ENCODE measurements around the gene SLC22A6. TPM values are rescaled to one million over a fixed set of nuclear protein-coding genes. Genes with fewer than 3 reads are reported as not detected.

SLC22A6 gene
- total RNA-seq, 4 donors from 2014 or later: not detected

DNA sequence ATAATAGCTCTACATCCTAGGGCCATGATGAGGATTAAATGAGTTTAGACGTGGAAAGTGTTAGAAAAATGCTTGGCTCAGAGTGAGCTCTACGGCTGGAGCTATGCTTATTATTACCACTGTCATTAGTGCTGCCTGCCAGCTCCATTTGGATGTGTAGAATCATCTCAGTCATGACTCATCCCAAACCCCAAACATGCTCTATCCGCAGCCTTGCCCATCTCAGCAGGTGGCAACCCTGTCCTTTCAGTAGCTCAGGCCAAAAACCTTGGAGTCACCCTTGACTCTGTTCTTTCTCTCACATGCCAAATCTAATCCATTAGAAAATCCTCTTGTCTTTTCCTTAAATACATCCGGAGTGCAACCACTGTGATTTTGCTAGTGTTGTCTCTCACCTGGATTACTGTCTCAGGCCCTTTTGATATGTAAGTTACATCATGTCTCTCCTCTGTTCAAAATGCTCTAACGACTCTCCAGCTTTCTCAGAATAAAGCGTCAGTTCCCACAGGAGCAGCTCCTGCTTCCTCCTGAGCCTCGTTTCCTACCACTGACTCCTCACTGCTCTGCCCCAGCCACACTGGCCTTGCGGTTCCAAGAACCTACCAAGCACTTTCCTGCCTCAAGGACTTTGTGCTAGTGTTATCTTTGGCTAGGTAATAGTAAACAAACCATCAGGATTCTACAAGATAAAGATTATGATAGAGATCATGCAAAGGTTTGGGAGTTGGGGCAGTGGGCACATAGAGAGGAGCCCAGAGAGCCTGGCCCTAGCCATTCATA, 53.1 kb downstream of the SLC22A6 start:
- Histone ChIP-seq H3K27me3 (peaks cover 0 to 22% of the 10 kb centered on the region in 2 donors), H3K27ac (no peak overlapping the region), H3K4me1 (peaks cover 0 to 7% (median 3%) of the 10 kb centered on the region in 4 donors), H3K9me3 (no peaks in the 10 kb centered on the region), H3K36me3 (no peaks in the 10 kb centered on the region), H3K4me3 (no peak overlapping the region)
- WGBS, 2 donors: 45 to 51% methylated on average over 8 of the region's 8 CpGs
- TF ChIP-seq EP300 (IDR thresholded peaks at IDR 0.05) (no peak), POLR2A (IDR thresholded peaks at IDR 0.05) (no peak), CTCF (IDR thresholded peaks at IDR 0.05) (no peak)
- no peak for DNase-seq (ENCODE audit: low spot score in 2 of 2)

DNA sequence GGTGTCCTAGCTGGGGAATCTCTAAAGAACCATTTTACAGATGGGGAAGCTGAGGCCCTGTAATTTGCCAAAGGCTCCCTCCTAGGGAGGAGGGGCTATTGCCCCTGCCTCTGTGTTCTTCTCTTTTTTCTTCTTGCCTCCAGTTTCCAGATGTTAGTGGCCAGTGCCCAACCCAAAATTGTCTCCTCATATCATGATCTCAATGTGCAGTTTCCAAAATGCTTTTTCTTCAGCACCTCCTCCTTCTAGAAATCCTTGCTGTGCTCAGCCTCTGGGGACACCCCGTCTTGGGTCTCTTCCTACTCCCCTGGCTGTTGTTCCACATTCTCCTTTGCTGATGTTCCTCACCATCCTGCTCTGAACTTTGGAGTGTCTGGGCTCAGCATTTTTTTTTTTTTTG, 54.1 kb downstream of the SLC22A6 start:
- Histone ChIP-seq H3K4me3 (no peak overlapping the region), H3K4me1 (peaks cover 0 to 17% (median 13%) of the 10 kb centered on the region in 4 donors), H3K27ac (no peak overlapping the region), H3K9me3 (no peaks in the 10 kb centered on the region), H3K36me3 (no peaks in the 10 kb centered on the region), H3K27me3 (peaks cover 0 to 32% of the 10 kb centered on the region in 2 donors)
- 42 to 53% methylated on average over 1 of the region's 1 CpG for WGBS, 2 donors
- DNase-seq (ENCODE audit: low spot score in 2 of 2): no peak
- TF ChIP-seq EP300 (IDR thresholded peaks at IDR 0.05) (no peak), POLR2A (IDR thresholded peaks at IDR 0.05) (no peak), CTCF (IDR thresholded peaks at IDR 0.05) (no peak)

DNA sequence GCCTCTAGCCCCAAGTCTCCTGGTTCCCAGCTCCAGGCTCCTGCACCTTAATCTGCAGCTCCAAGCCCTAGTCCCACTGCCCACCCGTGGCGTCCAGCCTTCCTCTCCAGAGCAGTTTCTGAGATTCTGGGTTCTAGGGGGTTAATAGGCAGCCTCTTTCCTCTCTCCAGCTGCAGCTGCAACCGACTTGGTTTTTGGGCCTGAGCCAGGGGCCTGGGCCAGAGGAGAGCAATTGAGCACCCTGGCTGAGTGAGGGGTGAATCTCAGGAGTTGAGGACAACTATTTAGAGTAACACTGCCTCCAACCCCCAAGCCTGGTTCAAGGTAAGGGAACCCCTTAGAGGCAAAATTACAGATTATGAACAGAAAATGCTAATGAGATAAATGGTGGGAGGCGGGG, 54.6 kb downstream of the SLC22A6 start:
- Histone ChIP-seq H3K4me1 (peaks cover 0 to 22% (median 14%) of the 10 kb centered on the region in 4 donors), H3K9me3 (no peaks in the 10 kb centered on the region), H3K27ac (no peak overlapping the region), H3K27me3 (peaks cover 0 to 37% of the 10 kb centered on the region in 2 donors), H3K4me3 (no peak overlapping the region), H3K36me3 (no peaks in the 10 kb centered on the region)
- DNase-seq (ENCODE audit: low spot score in 2 of 2): no peak
- TF ChIP-seq EP300 (IDR thresholded peaks at IDR 0.05) (no peak), POLR2A (IDR thresholded peaks at IDR 0.05) (no peak), CTCF (IDR thresholded peaks at IDR 0.05) (no peak)
- 34 to 57% methylated on average over 4 of the region's 4 CpGs for WGBS, 2 donors

- Histone ChIP-seq H3K36me3 (no peaks in the 10 kb centered on the region), H3K4me3 (no peak overlapping the region), H3K4me1 (peaks cover 0 to 34% (median 23%) of the 10 kb centered on the region in 4 donors), H3K9me3 (peaks cover 0 to 1% (median 0%) of the 10 kb centered on the region in 4 donors), H3K27ac (no peak overlapping the region), H3K27me3 (peaks cover 0 to 58% of the 10 kb centered on the region in 2 donors)
- TF ChIP-seq CTCF (IDR thresholded peaks at IDR 0.05): no peak
- no peak for TF ChIP-seq POLR2A (IDR thresholded peaks at IDR 0.05)
- no peak for TF ChIP-seq EP300 (IDR thresholded peaks at IDR 0.05)
- 56 to 67% methylated on average over 13 of the region's 13 CpGs for WGBS, 2 donors
- no peak for DNase-seq (ENCODE audit: low spot score in 2 of 2)
Measured at GRCh38 chr11:62928011-62928410, 56.8 kb downstream of the SLC22A6 start.

DNA sequence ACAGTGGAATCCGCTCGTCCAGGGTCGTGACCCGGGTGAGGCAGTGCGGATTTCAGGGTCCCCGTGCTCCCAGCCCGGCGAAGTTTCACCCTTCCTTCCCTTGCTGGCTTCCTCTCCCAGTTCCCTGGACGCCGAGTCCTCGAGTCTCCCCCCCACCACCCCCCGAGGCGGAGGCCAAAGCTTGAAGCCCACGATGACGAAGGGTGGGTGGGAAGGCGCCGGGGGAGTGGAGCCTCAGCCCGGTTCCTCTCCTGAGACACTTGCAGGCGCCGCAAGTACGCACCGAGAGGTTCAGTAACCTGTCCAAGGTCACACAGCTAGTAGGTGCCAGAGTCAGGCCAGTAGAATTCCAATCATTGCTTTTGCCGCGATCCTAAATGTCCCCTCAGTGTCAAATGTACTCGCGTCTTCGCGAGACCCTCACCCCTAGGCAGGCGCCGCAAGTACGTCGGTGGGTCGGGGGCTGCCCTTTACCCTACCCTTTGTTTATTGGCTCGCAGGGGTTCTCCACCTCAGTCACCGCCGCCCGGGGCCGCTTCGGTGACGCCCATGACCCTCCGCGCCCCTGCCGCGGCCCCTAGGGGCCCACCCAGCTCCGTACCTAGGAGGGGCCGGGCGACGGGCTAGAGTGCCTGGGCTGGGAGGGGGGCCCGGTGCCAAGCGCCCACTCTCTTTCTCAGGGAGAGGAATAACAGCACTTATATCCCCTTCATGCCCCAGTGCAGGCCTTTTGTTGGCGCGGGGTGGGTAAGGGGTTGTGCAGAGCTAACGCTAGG, 57.9 kb downstream of the SLC22A6 start:
- Histone ChIP-seq H3K36me3 (no peaks in the 10 kb centered on the region), H3K27me3 (peaks cover 0 to 70% of the 10 kb centered on the region in 2 donors), H3K4me3 (peak overlapping the region in 3 of 4 donors; percentile 8 to 42 (median 41)), H3K9me3 (peaks cover 0 to 8% (median 0%) of the 10 kb centered on the region in 4 donors), H3K4me1 (peaks cover 0 to 38% (median 23%) of the 10 kb centered on the region in 4 donors), H3K27ac (no peak overlapping the region)
- no peak for TF ChIP-seq EP300 (IDR thresholded peaks at IDR 0.05)
- no peak for TF ChIP-seq CTCF (IDR thresholded peaks at IDR 0.05)
- no peak for TF ChIP-seq POLR2A (IDR thresholded peaks at IDR 0.05)
- 17 to 24% methylated on average over 37 to 50 of the region's 53 CpGs for WGBS, 2 donors
- DNase-seq (ENCODE audit: low spot score in 2 of 2): no peak

Measured in tibial nerve (tissue), 4 donors.